GM18499 (cell line): ENCODE measurements around the gene USP7.
"Not testable (repeated sequence)": the region's sequence is repeated elsewhere in the genome, so short reads cannot be mapped to it uniquely, and the experiment has no call there.

Source experiments
- ATAC-seq: cut with Tn5 transposase; IDR thresholded peaks from one replicate; pipeline ENCODE4 v1.9.1; 2021; ENCODE audit warnings: moderate number of reproducible peaks; ENCODE audit not compliant: insufficient read depth, unreplicated experiment

Gene USP7

GRCh38 chr16:8929086-8929748 is 34.5 kb downstream of the USP7 start:
- ATAC-seq = no peak

- ATAC-seq = no peak
These were observed 35.2 kb downstream of the USP7 start for GRCh38 chr16:8928467-8928957.

GRCh38 chr16:8926827-8927226 is 36.9 kb downstream of the USP7 start:
- ATAC-seq = no peak

- no peak for ATAC-seq
These were observed 38.3 kb downstream of the USP7 start for GRCh38 chr16:8925455-8925854.

GRCh38 chr16:8924214-8924613 is 39.5 kb downstream of the USP7 start:
- no peak for ATAC-seq

- no peak for ATAC-seq
These were observed 40.5 kb downstream of the USP7 start for GRCh38 chr16:8923199-8923598.

- no peak for ATAC-seq
These were observed 42.2 kb downstream of the USP7 start for GRCh38 chr16:8921347-8921984.

- no peak for ATAC-seq
These were observed 42.9 kb downstream of the USP7 start for GRCh38 chr16:8920645-8921346.

GRCh38 chr16:8919934-8920462 is 43.7 kb downstream of the USP7 start:
- ATAC-seq = no peak

- ATAC-seq = no peak
These were observed 44.4 kb downstream of the USP7 start for GRCh38 chr16:8919089-8919933.

- ATAC-seq = not testable (repeated sequence)
These were observed 46.4 kb downstream of the USP7 start for GRCh38 chr16:8917336-8917735.

- no peak for ATAC-seq
These were observed 47.0 kb downstream of the USP7 start for GRCh38 chr16:8916541-8917225.

GRCh38 chr16:8915722-8916301 is 47.9 kb downstream of the USP7 start:
- ATAC-seq = no peak

GRCh38 chr16:8914098-8914497 is 49.6 kb downstream of the USP7 start:
- ATAC-seq = no peak

- ATAC-seq = no peak
These were observed 50.9 kb downstream of the USP7 start for GRCh38 chr16:8912793-8913192.

- ATAC-seq = no peak
These were observed 52.9 kb downstream of the USP7 start for GRCh38 chr16:8910811-8911210.

- no peak for ATAC-seq
These were observed 54.8 kb downstream of the USP7 start for GRCh38 chr16:8908810-8909468.

- ATAC-seq = no peak
These were observed 56.6 kb downstream of the USP7 start for GRCh38 chr16:8907096-8907495.
